Osteocyte (in vitro differentiated cells): ENCODE data around the gene SST. TPM values are rescaled to one million over a fixed set of nuclear protein-coding genes. Genes with fewer than 3 reads are reported as not detected.

Experiments used
- DNase-seq: peaks from one replicate; pipeline ENCODE4 v3.0.0; 2021; ENCODE audit warnings: mixed read lengths; ENCODE audit not compliant: unreplicated experiment; ENCODE audit errors: extremely low spot score
- H3K27ac Mint-ChIP-seq: one replicate; pipeline ENCODE4 v1.8.0; 2021; ENCODE audit warnings: mild to moderate bottlenecking, mixed read lengths; ENCODE audit not compliant: unreplicated experiment
- H3K27me3 Mint-ChIP-seq: one replicate; pipeline ENCODE4 v1.8.0; 2021; ENCODE audit warnings: mixed read lengths; ENCODE audit not compliant: unreplicated experiment
- H3K36me3 Mint-ChIP-seq: one replicate; pipeline ENCODE4 v1.8.0; 2021; ENCODE audit warnings: mixed read lengths; ENCODE audit not compliant: unreplicated experiment
- H3K4me1 Mint-ChIP-seq: one replicate; pipeline ENCODE4 v1.8.0; 2021; ENCODE audit warnings: mixed read lengths; ENCODE audit not compliant: unreplicated experiment
- H3K4me3 Mint-ChIP-seq: one replicate; pipeline ENCODE4 v1.8.0; 2021; ENCODE audit warnings: mild to moderate bottlenecking, moderate library complexity, mixed read lengths; ENCODE audit not compliant: unreplicated experiment
- H3K9me3 Mint-ChIP-seq: one replicate; pipeline ENCODE4 v1.8.0; 2021; ENCODE audit warnings: mixed read lengths; ENCODE audit not compliant: unreplicated experiment
- total RNA-seq: library from RNA; stranded (reverse); gene quantifications from 2 replicates; pipeline ENCODE4 v1.2.1, GENCODE V29; 2021
- TF ChIP-seq, protein P1 (sequence below): fragments of 200-600 bp; sonication (generic); IDR thresholded peaks from 2 replicates; pipeline ENCODE4 v1.5.0; 2021; ENCODE audit warnings: antibody characterized with exemption, mild to moderate bottlenecking, moderate library complexity

SST gene
- total RNA-seq, 1 donor from 2014 or later: not detected

GRCh38 chr3:187677604-187678003 lies 7.4 kb upstream of the SST start:
- Mint-ChIP-seq H3K4me1 (peaks cover 6% of the 10 kb centered on the region), H3K36me3 (no peaks in the 10 kb centered on the region), H3K27ac (no peak overlapping the region), H3K4me3 (no peak overlapping the region), H3K27me3 (peaks cover 56% of the 10 kb centered on the region), H3K9me3 (no peaks in the 10 kb centered on the region)
- no peak for DNase-seq
- TF ChIP-seq, protein P1, sequence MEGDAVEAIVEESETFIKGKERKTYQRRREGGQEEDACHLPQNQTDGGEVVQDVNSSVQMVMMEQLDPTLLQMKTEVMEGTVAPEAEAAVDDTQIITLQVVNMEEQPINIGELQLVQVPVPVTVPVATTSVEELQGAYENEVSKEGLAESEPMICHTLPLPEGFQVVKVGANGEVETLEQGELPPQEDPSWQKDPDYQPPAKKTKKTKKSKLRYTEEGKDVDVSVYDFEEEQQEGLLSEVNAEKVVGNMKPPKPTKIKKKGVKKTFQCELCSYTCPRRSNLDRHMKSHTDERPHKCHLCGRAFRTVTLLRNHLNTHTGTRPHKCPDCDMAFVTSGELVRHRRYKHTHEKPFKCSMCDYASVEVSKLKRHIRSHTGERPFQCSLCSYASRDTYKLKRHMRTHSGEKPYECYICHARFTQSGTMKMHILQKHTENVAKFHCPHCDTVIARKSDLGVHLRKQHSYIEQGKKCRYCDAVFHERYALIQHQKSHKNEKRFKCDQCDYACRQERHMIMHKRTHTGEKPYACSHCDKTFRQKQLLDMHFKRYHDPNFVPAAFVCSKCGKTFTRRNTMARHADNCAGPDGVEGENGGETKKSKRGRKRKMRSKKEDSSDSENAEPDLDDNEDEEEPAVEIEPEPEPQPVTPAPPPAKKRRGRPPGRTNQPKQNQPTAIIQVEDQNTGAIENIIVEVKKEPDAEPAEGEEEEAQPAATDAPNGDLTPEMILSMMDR: no peak

GRCh38 chr3:187673012-187673411 lies 2.8 kb upstream of the SST start:
- H3K36me3 Mint-ChIP-seq: no peaks in the 10 kb centered on the region
- peaks cover 4% of the 10 kb centered on the region for H3K4me1 Mint-ChIP-seq
- no peaks in the 10 kb centered on the region for H3K9me3 Mint-ChIP-seq
- TF ChIP-seq, protein P1: no peak
- no peak for DNase-seq
- no peak overlapping the region for H3K4me3 Mint-ChIP-seq
- H3K27me3 Mint-ChIP-seq: peaks cover 87% of the 10 kb centered on the region
- no peak overlapping the region for H3K27ac Mint-ChIP-seq

DNA sequence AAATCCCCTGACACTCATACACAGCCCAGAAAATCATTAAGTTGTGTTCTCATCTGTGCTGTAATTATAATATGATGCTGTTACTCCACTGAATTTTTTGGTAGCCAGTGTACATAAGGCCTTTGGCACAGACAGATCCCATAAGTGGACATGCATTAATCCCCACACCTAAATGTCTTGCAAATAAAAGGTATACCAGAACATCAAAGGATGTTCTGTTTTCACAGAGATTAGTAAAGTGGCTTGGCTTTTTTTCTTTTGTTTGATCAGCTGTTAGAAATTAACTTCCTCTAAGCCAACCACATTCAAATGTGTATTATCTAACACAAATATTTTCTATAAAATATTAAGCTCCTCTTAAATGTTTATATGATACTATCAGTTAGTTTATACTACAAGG lies 2.7 kb downstream of the SST start:
- TF ChIP-seq, protein P1: no peak
- peaks cover 78% of the 10 kb centered on the region for H3K27me3 Mint-ChIP-seq
- no peak for DNase-seq
- peaks cover 4% of the 10 kb centered on the region for H3K4me1 Mint-ChIP-seq
- no peak overlapping the region for H3K27ac Mint-ChIP-seq
- no peaks in the 10 kb centered on the region for H3K36me3 Mint-ChIP-seq
- no peaks in the 10 kb centered on the region for H3K9me3 Mint-ChIP-seq
- H3K4me3 Mint-ChIP-seq: no peak overlapping the region

DNA sequence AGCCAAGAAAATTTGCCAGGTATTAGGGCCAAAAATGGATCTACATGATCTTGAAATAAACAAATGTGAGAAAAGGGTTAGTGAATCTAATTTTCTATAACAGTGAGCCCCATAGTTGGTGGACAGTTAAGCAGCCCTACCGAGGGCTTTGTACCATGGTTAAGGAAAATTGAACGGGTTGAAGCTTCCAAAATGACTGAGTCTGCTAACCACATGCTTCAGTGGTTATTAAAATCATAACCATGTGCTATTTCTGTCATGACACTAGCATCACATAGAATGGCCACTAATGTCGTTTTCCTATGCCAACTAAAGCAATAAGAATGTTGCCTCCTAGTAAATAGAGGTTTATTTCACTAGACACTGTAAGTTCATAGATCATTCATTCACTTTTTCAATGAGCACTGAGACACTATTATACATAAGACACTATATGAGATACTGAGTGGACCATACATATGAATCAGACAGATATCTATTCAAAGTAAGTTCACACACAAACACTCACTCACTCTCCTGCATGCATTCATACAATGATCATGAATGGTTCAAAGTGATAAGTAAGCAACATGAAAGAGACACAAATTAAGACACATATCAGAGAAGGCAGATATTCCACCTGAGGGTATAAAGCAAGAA lies 4.3 kb downstream of the SST start:
- no peaks in the 10 kb centered on the region for H3K9me3 Mint-ChIP-seq
- peaks cover 4% of the 10 kb centered on the region for H3K4me1 Mint-ChIP-seq
- no peak overlapping the region for H3K4me3 Mint-ChIP-seq
- DNase-seq: no peak
- H3K27me3 Mint-ChIP-seq: peaks cover 71% of the 10 kb centered on the region
- H3K27ac Mint-ChIP-seq: no peak overlapping the region
- no peaks in the 10 kb centered on the region for H3K36me3 Mint-ChIP-seq
- TF ChIP-seq, protein P1: no peak

DNA sequence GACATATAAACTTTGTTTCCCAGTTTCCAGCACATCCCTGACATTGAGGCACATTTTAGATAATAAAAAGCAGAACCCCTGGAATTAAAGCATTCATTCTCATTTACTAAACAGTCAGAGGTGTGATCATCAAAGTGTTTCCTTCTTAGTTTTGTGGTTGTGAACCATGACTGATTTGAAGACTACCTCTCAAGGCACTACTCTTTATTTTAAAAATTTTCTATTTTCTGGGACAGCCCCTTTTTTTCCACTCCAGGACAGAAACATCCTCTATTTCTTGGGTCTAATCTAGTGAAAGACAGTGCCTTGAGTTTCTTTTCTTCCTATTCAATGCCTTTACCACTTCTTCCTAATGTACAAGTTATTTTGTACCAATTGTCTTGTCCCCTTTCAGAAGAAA lies 5.2 kb downstream of the SST start:
- peaks cover 4% of the 10 kb centered on the region for H3K4me1 Mint-ChIP-seq
- no peak overlapping the region for H3K27ac Mint-ChIP-seq
- H3K27me3 Mint-ChIP-seq: peaks cover 70% of the 10 kb centered on the region
- no peaks in the 10 kb centered on the region for H3K9me3 Mint-ChIP-seq
- no peak overlapping the region for H3K4me3 Mint-ChIP-seq
- no peak for DNase-seq
- TF ChIP-seq, protein P1: no peak
- H3K36me3 Mint-ChIP-seq: no peaks in the 10 kb centered on the region
